Fibroblast of mammary gland (primary cell): ENCODE data around the gene NTF3.

Experiments used
- DNase-seq: peaks from one replicate; pipeline ENCODE4 v3.0.0-alpha.2; 2010; ENCODE audit warnings: low read depth
- H3K4me3 ChIP-seq: 2 replicates; pipeline ENCODE4 v1.5.1; 2011; ENCODE audit warnings: low read depth, mild to moderate bottlenecking, low read length, moderate library complexity; ENCODE audit not compliant: control insufficient read depth
- CTCF ChIP-seq: conservative IDR thresholded peaks from 2 replicates; pipeline ENCODE4 v1.5.1; 2011; ENCODE audit warnings: low read depth, low read length, inconsistent platforms; ENCODE audit not compliant: control insufficient read depth, insufficient read depth

NTF3 gene

GRCh38 chr12:5433081-5433844, 1.4 kb downstream of the NTF3 start:
- no peak for DNase-seq
- TF ChIP-seq CTCF: no peak
- H3K4me3 ChIP-seq: no peak overlapping the region

- TF ChIP-seq CTCF: no peak
- no peak for DNase-seq
- H3K4me3 ChIP-seq: no peak overlapping the region
Measured at GRCh38 chr12:5433845-5434646, 2.1 kb downstream of the NTF3 start.

- no peak for DNase-seq
- no peak overlapping the region for H3K4me3 ChIP-seq
- TF ChIP-seq CTCF: no peak
Measured at GRCh38 chr12:5434647-5435560, 3.0 kb downstream of the NTF3 start.

GRCh38 chr12:5437182-5437583, 5.3 kb downstream of the NTF3 start:
- no peak for DNase-seq
- H3K4me3 ChIP-seq: no peak overlapping the region
- TF ChIP-seq CTCF: no peak

GRCh38 chr12:5437589-5437988, 5.7 kb downstream of the NTF3 start:
- no peak overlapping the region for H3K4me3 ChIP-seq
- DNase-seq: no peak
- no peak for TF ChIP-seq CTCF

- no peak overlapping the region for H3K4me3 ChIP-seq
- no peak for DNase-seq
- no peak for TF ChIP-seq CTCF
Measured at GRCh38 chr12:5438671-5439200, 6.8 kb downstream of the NTF3 start.
